ENCODE data around the gene SCGB3A2.

The SCGB3A2 gene, protein sequence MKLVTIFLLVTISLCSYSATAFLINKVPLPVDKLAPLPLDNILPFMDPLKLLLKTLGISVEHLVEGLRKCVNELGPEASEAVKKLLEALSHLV

DNA sequence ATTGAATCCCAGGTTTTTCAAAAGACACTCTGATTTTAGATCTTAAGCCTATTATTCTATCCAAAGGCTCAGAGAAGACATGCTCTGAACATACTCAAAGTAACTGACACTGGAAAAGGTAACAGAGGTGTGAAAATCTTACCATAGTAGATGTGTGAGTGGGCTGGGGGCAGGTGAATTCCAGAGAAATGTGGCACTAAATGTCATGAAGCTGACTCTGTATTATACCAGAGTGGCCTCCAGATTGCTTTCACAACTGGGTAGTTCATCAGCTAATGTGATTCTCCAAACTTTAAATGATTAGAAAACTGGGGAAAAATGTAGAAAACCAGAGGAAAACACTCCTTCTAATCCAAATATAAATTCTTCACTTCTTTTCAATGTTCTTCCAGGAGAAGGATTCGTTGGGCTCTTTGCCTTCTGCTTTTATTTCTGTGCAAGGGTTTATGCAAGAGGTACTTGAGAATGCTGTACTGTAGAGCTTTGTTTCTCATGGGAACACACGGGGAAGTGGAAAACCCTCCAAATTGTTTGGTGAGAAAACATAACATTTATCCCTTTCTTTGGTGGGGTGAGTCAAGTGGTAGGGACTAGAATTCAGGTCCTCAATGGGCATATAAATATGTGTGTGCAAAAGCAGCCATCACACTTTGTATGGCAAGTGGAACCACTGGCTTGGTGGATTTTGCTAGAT, at the start of gene SCGB3A2:
Gene SCGB3A2, plus strand, starts transcription at position 646 of the 694 bp plus-strand sequence. CDS start 93 bp downstream, outside the sequence.
- DNase-seq, result no peak

DNA sequence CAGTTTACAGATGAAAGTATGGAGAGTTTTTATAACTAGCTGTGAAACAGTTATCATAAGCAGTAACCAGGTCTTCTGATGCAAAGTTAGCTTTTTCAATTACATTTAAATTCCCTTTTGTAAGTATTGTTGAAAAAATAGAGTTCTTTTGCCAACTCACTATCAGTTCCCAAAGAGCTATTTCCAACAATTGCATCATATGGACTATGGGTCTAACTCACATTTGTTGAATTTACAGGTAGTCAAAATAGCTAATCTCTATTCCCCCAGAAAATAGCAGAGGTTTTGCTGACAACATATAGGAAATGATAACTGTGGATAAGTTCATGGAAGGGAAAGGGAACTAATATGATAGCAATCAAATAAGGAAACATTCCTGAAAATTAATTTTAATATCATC, 48.5 kb upstream of the SCGB3A2 start:
- no peak for DNase-seq

DNA sequence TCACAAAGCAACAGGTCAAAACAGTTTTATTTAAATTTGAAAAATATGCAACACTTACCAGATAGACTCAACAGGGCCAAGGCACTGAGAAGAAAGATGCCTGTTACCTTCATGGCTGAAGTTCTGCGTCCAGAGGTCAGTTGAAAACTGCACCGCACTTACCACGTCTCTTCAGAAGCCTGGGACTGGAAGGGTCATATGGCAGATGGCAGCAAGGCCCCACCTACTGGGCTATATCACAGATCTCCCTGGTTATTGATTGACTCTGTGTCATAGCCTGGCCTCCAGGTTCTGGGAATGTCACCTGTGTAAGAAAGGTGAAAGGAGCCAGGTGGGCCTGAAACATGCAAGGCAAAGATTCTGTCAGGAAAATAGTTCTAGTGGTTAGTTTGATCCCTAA, 47.0 kb upstream of the SCGB3A2 start, which contains the start of gene SPINK1:
Gene SPINK1, minus strand, starts transcription at position 207 of the 400 bp plus-strand sequence. Its CDS starts 94 bp downstream, at position 113.
- DNase-seq, result no peak

DNA sequence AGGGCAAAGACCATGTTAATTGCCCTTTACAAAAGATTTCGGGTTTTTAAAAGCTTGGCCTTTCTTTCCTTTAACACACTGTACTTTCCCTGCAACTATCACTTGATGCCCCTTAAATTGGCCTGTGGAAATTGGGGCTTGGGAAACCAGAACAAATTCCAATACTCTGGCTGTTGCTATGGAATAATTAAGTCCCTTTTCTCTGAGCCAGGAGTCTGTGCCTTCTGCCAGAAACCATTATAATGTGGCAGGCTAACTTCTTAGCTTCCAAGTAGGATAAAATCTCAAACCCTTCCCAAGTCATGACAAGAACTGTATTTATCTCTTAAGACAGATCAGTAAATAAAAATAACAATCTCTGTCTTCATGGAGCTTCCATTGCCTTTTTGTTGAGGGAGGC, 46.0 kb upstream of the SCGB3A2 start:
- no peak for DNase-seq

DNA sequence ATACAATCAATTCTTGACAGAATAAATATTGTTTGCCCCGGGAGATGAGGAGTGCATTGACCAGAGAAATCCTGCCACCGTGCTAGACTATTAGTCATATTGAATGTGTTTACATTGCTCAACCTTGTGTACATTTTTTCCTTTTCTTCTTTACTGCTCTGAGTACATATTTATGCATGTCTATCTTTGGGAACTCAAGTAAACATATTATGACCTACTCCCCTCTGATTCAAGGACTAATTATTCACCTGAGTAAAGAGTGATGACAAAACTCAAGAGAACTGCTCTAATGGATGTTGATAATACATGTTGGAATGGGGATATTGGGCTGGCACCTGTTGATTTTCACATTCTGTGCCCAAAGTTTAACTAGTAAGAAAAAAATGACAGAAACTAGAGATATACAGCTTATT, 43.1 kb upstream of the SCGB3A2 start:
- DNase-seq, result no peak

DNA sequence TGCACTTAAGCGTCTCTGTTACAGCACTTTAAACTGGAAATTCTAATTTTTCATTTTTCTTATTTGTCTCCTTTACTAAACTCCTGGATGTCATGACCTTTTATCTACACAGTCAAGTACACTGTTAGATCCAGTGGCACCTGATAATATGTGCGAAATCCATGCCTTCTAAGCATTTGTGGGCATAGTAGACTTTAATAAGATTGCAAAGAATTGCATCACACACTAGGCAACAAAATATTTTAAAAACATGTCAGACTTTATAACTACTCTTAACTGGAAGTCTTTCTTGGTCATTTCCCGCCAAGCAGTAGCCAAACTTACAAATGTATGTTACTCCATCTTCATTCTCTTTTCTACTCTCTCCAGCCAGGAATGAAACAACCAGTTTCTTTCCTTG, 42.1 kb upstream of the SCGB3A2 start:
- DNase-seq, result no peak

DNA sequence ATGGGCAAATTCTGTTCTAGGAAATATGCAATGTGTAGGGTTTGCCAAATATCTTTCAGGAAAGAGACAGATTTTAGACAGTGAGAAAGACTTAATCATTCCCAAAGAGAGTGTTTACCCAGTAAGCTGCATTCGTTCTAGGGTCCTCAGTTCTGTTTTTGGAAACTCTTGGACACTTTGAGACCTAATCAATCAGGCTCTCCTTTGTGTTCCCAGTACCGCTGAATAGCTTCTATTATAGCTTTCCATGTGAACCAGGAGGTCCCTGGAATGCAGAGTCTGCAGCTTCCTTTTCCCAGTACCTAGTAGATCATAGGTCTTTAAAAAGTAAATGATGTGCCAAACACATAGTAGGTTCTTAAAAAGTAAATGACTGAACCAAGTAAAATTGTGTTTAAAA, 35.6 kb upstream of the SCGB3A2 start:
- DNase-seq, result no peak

DNA sequence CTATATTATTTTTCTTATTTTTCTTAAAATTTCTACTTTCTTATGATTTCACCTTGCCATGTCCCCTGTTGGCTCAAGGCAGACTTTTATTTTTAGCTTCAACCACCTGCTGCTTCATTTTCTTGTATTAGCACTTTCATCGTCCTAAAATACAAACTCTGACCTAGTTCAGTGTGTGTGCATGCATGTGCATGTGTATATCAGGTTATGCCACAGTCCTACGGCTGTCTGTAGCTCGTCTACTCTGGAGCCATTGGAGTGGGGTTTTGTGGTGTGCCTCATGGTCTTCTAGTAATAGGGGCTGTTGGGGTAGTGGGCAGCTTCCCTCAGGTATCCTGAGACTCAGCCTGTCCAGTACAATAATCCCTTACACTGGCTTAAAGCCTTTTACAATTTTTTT, 33.7 kb upstream of the SCGB3A2 start:
- DNase-seq, result no peak

DNA sequence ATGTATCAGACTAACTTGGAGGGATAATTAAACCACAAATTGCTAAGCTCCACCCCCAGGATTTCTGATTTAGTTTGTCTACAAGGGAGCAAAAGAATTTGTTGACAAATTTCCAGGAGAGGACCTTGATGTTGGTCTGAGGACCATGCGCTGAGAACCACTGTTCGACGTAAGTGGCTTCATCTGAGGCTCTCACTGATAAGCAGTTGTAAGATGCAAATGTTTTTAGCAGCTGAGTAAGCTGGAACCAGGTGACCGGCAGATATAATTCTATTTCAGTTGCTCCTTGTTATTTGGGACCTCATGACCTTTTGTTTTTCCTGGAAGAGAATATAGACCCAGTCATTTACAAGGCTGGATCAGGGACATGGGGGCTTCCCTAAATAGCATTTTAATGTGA, 32.9 kb upstream of the SCGB3A2 start:
- no peak for DNase-seq

DNA sequence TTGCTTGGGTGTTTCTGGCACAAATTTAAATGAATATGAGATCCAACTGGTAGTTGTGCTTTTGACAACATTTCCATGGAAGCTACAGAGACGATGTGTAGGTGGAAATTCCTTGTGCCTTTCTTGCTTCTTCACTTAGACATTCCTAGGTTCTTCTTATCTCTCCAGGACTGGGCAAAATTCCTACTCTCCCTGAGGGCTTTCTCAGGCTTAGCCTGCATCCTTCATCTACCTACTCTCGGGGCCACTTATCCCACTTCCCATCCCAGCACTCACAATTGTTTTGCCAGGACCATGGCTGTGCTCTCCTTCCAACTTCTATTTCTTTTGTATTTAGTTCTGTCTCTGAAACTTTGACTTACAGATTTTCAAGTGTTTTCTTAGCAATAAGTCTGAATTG, 29.3 kb upstream of the SCGB3A2 start:
- no peak for DNase-seq

DNA sequence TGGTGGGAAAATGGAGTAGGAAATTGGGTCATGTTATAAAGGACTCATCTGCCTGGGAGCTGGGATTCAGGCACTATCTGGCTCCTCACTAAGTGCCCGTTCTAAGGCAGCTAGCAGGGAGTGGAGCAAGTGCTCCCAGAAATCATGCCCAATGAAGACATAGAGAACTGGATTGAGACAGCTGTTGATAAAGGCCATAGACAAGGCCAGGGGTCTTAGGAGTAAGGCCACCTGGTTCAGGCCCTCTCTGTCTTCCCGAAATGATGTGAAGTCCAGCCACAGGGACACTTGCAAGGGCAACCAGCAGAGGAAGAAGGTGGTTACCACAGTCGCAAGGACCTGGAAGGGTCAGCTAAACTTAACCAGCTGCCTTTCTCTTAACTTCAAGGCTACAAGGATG, 26.9 kb upstream of the SCGB3A2 start:
- DNase-seq, result no peak

DNA sequence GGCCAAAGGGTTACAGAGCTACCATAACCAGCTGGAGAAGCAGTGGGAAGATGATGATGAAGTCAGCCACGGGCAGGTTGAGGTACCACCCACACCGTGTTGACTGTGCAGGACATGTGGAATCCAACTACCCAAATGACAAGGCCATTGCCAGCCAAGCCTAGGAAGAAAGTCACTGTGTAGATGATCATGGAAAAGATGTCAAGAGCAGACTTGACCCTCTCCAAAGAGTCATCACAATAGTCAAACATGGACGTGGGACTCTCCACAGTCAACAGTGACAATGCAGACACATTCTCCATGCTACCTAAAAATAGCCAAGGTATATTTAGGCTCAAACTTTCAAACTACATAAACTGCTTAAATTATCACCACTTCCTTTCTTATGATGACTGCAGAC, 26.1 kb upstream of the SCGB3A2 start:
- DNase-seq, result no peak

DNA sequence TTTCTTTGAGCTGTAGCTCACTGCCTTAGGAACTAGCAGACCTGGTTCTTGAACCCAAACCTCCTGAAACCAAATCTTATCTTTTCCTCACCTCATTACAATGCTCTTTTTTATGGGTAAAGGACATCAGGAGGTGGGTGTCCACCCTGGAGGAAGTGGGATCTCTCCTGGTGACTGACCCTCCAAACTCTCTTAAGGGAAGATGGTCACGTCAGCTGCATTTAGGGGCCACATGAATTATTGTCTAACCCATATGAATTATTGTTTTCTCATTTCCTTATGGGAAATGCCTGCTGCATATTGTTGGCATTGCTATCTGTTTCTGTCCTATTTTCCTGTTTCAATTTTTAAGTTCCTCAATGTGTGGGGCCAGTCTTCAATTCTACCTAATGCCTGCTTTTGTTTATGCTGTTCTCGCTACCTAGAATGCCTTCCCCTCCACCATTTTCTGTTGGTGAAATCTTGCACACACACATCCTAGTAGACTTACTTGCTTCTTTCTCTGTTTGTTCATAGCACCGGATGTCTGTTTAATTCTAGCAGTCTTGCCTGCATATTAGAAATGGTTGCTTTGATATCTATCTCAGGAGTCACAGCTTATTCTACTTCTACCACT, 25.0 kb upstream of the SCGB3A2 start:
- no peak for DNase-seq

DNA sequence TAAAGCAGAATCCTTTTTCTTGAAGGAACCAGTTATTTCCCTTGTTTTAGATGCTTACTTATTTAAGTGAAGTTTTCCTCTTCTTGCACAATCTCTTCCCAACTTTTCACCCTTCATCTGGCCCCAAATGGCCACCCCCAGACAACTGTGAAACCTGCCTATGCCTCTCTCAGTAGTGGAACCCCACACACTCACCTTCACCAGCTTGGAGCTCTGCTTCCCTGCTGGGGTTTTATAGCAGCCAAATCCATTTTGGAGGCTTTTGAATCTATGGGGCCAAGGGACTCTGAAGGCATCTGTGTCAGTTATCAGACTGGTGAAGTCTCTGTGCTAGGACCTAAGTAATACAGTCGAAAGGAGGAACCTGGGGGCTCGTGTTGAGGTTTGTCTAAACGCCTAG, 24.2 kb upstream of the SCGB3A2 start:
- no peak for DNase-seq

DNA sequence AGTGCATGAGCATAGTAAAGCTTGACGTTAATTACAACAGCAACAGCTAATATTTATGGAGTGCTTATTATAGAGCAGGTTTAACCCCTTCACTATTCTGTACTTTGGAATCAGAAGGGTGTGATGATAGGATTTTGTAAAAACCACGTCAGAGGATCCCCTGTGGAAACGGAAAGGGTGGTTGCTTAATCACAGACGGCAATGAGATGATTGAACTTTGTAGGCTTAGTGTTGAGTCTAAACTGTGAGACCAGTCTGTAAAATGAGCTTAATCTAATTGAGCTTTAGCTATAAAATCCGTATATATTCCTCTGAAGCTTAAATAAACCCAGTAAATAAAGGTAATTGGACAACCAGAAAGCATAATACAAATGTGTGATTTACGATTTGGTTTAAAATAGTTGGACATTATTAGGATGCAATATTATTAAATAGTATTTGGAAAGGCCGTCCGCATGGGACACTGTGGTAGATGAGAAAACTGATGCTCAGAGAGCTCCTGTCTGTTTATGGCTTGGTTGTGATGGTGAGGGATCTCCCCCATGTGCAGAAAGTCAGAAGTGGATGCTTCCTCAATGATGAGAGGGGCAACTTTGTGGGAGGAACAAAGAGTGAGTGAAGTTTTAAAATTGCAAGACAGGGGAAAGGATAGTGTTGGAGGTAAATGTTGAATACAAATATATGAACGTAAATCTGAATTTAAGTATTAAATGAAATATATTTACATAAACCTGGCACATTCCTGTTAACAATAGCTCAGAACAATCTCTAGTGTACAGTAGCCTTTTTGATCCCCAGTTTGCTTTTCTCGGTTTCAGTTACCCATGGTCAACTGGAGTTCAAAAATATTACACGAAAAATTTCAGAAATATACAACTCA, 23.4 kb upstream of the SCGB3A2 start:
- no peak for DNase-seq

DNA sequence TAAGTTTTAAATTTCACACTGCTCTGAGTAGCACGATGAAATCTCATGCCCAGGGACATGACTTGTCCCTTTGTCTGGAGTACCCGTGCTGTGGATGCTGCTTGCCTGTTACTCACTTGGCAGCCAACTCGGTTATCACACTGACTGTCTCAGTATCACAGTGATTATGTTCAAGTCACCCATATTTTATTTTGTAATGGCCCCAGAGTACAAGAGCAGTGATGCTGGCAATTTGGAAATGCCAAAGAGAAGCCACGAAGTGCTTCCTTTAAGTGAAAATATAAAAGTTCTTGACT, 22.8 kb upstream of the SCGB3A2 start:
- no peak for DNase-seq

DNA sequence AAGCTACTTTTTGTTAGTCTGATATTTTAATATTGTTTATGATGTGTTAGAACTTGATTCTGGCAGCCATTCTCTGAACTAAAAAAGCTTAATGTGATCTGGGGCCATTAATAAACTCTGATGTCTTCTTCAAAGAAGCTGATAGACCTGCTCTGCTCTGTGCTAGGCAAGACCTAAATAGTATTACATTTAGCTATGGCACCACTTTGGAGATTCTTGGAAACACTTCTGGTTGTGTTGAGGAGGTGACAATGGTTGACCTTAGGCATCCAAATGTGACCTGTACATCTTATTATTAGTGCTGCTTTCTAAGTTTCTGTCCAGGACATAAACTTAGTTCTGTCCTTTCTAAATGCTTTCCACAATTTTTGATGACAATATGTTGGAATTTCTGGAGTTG, 21.7 kb upstream of the SCGB3A2 start:
- no peak for DNase-seq

DNA sequence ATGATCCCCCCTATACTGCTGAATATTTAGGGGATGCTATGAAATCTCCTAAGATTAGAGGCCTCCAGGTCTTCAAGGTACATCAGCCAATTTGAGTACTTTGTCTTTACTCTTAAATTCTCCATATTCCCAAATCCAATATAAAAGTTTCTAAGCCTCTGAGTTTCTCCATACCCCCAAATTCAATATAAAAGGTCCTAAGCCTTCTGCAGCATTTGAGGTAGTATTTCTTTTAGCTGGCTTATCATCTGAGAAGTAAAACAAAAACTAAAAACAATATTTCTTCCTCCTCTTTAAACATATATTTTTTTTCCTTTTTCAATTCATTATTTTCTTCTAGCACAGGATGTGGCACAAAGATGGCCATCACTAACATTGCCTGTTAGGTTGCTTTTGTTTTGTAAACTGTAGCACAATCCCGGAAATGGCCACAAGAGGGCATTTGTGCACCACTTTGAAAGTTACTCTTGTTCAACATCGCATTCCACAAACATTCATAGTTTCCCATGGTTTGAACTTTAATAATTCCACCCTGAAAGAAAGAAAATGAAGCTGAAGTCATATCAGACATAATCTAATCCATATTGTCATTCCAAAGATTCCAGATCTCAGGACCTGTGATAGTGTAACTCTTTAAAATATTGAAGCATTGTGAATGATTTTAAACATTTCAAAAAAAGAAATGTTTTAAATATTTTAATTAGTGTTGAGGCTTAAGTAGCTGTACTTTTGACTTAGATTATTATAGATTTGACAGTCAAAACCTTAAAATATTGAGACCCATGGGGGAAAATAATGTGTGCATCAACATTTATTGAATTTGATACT, 21.0 kb upstream of the SCGB3A2 start:
- no peak for DNase-seq

DNA sequence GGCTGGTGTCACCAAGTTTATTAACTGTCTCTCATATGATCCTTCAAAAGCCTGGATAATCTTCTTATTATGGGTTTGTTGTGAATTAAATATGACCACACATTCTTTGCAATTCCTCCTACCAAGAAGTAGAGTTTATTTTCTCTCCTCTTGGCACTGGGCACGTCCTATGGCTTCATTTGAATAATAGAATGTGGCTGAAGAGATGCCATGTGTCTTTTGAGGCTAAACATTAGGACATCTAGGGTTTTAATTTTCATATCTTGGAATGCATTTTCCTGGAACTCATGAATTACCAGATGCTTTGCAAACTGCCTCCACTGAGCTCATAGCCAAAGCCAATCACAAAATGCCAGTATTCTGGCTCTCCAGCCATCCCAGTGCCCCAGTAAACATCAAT, 19.9 kb upstream of the SCGB3A2 start:
- no peak for DNase-seq

DNA sequence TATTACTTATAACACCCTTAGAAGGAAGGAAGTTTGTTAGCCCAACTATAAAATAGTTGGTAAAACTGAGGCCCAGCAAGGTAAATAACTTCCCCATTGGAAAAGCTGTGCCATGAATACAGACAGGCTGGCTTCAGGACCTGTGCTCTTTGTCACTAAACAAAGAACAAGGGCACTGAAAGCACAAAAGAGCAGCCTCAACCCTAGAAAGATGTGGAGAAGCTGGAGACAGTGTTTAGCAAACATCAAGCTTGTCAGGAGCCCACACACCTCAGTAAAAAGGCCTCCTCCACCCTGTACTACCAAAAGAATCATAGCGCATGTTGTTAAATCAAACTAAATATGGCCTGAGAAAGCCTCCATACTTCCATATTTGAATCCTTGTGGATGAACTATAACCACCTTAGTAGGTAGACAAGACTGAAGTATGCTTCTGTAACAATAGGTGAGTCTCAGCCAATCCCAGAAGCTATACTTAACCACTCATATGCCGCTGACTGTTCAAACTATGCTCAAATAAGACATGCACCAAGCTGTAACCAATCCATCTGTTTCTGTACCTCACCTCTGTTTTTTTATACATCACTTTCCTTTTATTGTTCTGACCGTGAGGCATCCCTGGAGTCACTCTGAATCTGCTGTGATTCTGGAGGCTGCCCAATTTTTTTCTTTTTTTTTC, 18.4 kb upstream of the SCGB3A2 start:
- DNase-seq, result no peak

DNA sequence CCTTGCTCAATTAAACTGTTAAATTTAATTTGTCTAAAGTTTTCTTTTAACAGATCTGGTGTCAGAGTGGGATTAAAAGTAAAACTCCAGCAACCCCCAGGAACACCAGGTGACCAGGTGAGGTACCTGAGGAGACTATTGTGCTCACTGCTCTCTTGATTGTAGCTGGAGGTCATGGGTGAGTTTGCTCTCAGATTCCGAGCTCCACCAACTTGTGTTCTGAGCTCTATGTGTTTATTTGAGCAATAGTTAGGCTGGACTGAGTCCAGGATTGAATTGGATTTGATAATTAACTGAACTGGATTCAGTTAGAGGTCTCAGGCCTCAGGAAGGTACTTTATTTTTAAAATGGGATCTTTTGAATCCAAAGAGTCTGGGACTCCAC, 17.9 kb upstream of the SCGB3A2 start:
- DNase-seq, result no peak

DNA sequence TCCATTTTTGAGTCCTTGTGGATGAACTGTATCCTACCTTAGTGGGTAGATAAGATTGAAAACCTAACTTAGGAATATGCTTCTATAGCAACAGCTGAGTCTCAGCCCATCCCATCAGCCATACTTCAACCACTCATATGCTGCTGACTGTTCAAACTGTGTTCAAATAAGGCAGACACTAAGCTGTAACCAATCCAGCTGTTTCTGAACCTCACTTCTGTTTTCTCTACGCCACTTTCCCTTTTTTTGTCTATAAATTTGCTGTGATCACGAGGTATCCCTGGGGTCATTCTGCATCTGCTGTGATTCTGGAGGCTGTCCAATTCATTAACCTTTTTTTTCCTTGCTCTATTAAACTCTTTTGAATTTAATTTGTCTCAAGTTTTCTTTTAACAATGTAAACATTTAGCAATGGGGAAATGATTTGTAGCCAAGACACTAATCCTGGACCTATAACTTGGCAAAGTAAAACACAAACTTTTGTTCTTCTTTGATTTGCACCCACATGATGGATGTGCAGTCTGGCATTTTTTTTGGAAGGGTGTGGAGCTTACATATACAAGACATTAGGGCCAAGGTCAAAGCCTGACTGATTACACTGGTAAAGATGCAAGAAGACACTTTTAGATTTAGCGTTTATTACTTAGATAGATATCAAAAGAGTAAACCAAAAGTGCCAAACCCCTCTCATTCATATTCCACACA, 14.9 kb upstream of the SCGB3A2 start:
- DNase-seq, result no peak
